Loucy (cell line): Measurements from ENCODE around the gene BUD31.

Experiments
- H2AFZ ChIP-seq: fragments of 200-600 bp; sonication (generic); 2 replicates; pipeline ENCODE4 v1.6.0; 2016; ENCODE audit warnings: antibody characterized with exemption, mild to moderate bottlenecking, low read length, moderate library complexity
- H3F3A ChIP-seq: fragments of 200-600 bp; 2 replicates; pipeline ENCODE4 v1.6.0; 2016; ENCODE audit warnings: antibody characterized with exemption, low read depth, mild to moderate bottlenecking
- H3K27me3 ChIP-seq: fragments of 200-600 bp; sonication (generic); 2 replicates; pipeline ENCODE4 v1.6.1; 2014; ENCODE audit warnings: low read length, mild to moderate bottlenecking; ENCODE audit not compliant: insufficient read depth, poor library complexity, severe bottlenecking
- H3K36me3 ChIP-seq: fragments of 200-600 bp; sonication (generic); 2 replicates; pipeline ENCODE4 v1.6.1; 2016; ENCODE audit warnings: low read length; ENCODE audit not compliant: insufficient read depth
- H3K4me1 ChIP-seq: fragments of 200-600 bp; sonication (generic); 2 replicates; pipeline ENCODE4 v1.5.1; 2014; ENCODE audit warnings: low read length, mild to moderate bottlenecking; ENCODE audit not compliant: insufficient read depth, poor library complexity, severe bottlenecking
- H3K4me2 ChIP-seq: fragments of 200-600 bp; sonication (generic); 2 replicates; pipeline ENCODE4 v1.6.0; 2014; ENCODE audit warnings: antibody characterized with exemption, low read length, low read depth, mild to moderate bottlenecking; ENCODE audit not compliant: poor library complexity, severe bottlenecking
- H3K4me3 ChIP-seq: fragments of 200-600 bp; sonication (generic); 2 replicates; pipeline ENCODE4 v1.5.1; 2014; ENCODE audit warnings: low read length, mild to moderate bottlenecking, mixed read lengths; ENCODE audit not compliant: poor library complexity, severe bottlenecking
- H3K79me2 ChIP-seq: fragments of 200-600 bp; sonication (generic); 2 replicates; pipeline ENCODE4 v1.6.1; 2014; ENCODE audit warnings: low read length; ENCODE audit not compliant: insufficient read depth
- H3K9ac ChIP-seq: fragments of 200-600 bp; sonication (generic); 2 replicates; pipeline ENCODE4 v1.6.0; 2014; ENCODE audit warnings: mild to moderate bottlenecking, low read depth, low read length, moderate library complexity; ENCODE audit not compliant: poor library complexity, severe bottlenecking
- H3K9me2 ChIP-seq: fragments of 200-600 bp; sonication (generic); replicated peaks from 2 replicates; pipeline ENCODE4 v1.6.1; 2016; ENCODE audit warnings: low read depth, low read length, mixed read lengths
- H3K9me3 ChIP-seq: fragments of 200-600 bp; sonication (generic); 2 replicates; pipeline ENCODE4 v1.6.1; 2014; ENCODE audit warnings: mild to moderate bottlenecking, antibody characterized with exemption, low read length, low read depth; ENCODE audit not compliant: insufficient read depth
- H4K20me1 ChIP-seq: fragments of 200-600 bp; sonication (generic); 2 replicates; pipeline ENCODE4 v1.6.0; 2014; ENCODE audit warnings: antibody characterized with exemption, low read length, mild to moderate bottlenecking; ENCODE audit not compliant: insufficient read depth, poor library complexity, severe bottlenecking
- CTCF ChIP-seq: fragments of 200-600 bp; sonication (generic); conservative IDR thresholded peaks from 2 replicates; pipeline ENCODE4 v1.5.1; 2014; ENCODE audit warnings: mild to moderate bottlenecking, antibody characterized with exemption, low read length
- EZH2phosphoT487 ChIP-seq: fragments of 200-600 bp; IDR thresholded peaks from 2 replicates; pipeline ENCODE4 v1.6.1; 2018; ENCODE audit warnings: antibody characterized with exemption, mild to moderate bottlenecking, moderate library complexity, borderline replicate concordance

Gene BUD31

GRCh38 chr7:99418260-99418659 lies 9.5 kb downstream of the BUD31 start:
- peaks cover 60% of the 10 kb centered on the region; the same call in 1 of the 2 replicates for H3K36me3 ChIP-seq
- TF ChIP-seq EZH2phosphoT487 (no peak), CTCF (no peak)

DNA sequence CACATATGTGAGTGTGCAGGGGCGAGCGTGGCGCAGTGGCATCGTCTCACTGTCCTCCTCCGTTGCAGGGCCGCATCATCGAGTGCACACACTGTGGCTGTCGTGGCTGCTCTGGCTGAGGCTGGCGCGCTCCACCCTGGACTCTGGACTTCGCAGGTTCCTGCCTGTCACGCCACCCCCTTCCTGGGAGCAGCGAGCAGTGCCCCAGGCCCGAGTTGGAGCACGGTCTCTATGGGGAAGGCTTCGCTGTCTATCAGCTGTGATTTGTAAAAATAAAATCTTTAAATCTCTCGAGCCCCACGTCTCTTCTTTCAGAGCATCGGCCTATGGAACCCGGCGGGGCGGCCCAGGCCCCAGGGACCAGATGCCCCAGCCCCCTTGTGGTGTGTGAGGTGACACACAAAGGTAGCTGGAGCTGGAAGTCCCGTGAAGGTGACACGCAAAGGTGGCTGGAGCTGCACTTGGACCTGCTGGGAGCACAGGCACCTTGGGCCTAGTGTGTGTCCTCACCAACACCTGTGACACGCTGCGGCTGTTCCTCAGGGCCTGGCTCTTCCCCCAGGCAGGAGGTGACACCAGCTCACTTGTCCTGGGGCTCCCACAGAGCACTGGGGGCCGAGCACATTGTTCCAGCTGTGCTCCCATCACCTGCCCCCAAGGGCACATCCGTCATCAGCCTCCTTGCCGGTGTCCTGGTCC lies 10.7 kb downstream of the BUD31 start:
- Histone ChIP-seq H4K20me1 (no peaks in the 10 kb centered on the region), H3K4me1 (no peaks in the 10 kb centered on the region), H3K9ac (no peak overlapping the region), H3K79me2 (no peaks in the 10 kb centered on the region), H3K27me3 (no peaks in the 10 kb centered on the region), H3K9me2 (no peaks in the 10 kb centered on the region), H2AFZ (no peak overlapping the region), H3K36me3 (peaks cover 72% of the 10 kb centered on the region; the same call in 1 of the 2 replicates), H3K9me3 (no peaks in the 10 kb centered on the region), H3K4me2 (no peak overlapping the region), H3F3A (no peaks in the 10 kb centered on the region), H3K4me3 (no peak overlapping the region)
- TF ChIP-seq CTCF (no peak), EZH2phosphoT487 (no peak)

More at GRCh38 chr7:99418260-99418659, 9.5 kb downstream of the BUD31 start:
- Histone ChIP-seq H3K4me2 (no peak overlapping the region), H3K4me3 (no peak overlapping the region), H3F3A (no peaks in the 10 kb centered on the region), H3K9ac (no peak overlapping the region), H2AFZ (no peak overlapping the region), H3K79me2 (no peaks in the 10 kb centered on the region), H3K9me2 (no peaks in the 10 kb centered on the region), H3K9me3 (no peaks in the 10 kb centered on the region), H3K4me1 (no peaks in the 10 kb centered on the region), H3K27me3 (no peaks in the 10 kb centered on the region), H4K20me1 (no peaks in the 10 kb centered on the region)

DNA sequence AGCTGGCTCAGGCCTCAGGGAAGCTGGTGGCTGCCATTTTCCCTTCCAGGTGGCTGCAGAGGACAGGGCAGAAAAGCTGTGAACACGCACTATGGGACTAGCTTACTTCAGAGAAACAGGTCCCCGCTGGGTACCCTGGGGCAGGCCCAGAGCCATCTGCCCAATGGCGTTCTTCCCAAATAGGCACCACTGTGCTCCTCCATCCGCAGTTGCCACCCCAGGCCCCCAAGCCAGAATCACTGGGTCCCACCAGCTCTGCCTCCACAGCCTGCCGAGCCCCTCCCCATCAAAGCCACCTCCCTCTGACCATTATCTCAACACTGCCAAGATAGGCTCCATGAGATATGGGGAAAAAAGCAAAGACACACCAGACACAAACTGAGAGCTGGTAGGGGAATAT lies 11.4 kb downstream of the BUD31 start:
- Histone ChIP-seq H3F3A (no peaks in the 10 kb centered on the region), H4K20me1 (no peaks in the 10 kb centered on the region), H3K79me2 (no peaks in the 10 kb centered on the region), H3K4me1 (no peaks in the 10 kb centered on the region), H3K4me2 (no peak overlapping the region), H2AFZ (no peak overlapping the region), H3K9ac (no peak overlapping the region), H3K27me3 (no peaks in the 10 kb centered on the region), H3K4me3 (no peak overlapping the region), H3K9me2 (no peaks in the 10 kb centered on the region), H3K9me3 (no peaks in the 10 kb centered on the region), H3K36me3 (peaks cover 71% of the 10 kb centered on the region; the same call in 1 of the 2 replicates)
- TF ChIP-seq CTCF (no peak), EZH2phosphoT487 (no peak)
